ENCODE measurements around the gene BRAT1.
"Not testable (repeated sequence)": the region's sequence is repeated elsewhere in the genome, so short reads cannot be mapped to it uniquely, and the experiment has no call there.

Gene BRAT1

DNA sequence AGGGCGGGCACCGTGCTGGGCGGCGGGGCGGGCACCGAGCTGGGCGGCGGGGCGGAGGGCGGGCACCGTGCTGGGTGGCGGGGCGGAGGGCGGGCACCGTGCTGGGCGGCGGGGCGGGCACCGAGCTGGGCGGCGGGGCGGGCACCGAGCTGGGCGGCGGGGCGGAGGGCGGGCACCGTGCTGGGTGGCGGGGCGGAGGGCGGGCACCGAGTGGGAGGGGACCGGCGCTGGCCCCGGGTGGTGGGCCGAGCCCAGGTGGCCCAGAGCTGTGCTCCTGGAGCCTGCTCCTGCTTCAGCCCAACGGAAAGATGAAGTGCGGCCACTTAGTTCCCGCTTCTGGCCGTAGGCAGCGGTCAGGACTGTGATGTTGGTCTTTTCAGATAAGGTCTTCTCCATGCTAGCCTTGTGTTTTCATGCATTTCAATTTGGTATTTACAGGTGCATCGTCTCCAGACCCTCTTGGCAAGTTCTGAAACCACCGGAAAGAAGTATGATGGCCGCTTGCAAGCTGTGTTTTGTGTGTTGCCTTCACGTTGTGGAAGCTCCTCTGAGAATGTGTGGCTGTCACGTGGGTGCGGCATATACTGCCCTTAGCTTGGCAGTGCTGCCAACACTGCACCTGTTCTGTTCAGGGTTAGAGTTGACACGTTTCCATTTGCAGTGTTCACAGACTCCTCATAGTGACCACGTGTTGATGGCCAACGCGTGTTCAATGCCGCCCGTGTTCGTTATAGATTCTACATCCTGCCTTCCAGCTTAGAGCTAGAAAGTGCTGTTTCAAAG lies 28.7 kb upstream of the BRAT1 start:
- no peak for DNase-seq

DNA sequence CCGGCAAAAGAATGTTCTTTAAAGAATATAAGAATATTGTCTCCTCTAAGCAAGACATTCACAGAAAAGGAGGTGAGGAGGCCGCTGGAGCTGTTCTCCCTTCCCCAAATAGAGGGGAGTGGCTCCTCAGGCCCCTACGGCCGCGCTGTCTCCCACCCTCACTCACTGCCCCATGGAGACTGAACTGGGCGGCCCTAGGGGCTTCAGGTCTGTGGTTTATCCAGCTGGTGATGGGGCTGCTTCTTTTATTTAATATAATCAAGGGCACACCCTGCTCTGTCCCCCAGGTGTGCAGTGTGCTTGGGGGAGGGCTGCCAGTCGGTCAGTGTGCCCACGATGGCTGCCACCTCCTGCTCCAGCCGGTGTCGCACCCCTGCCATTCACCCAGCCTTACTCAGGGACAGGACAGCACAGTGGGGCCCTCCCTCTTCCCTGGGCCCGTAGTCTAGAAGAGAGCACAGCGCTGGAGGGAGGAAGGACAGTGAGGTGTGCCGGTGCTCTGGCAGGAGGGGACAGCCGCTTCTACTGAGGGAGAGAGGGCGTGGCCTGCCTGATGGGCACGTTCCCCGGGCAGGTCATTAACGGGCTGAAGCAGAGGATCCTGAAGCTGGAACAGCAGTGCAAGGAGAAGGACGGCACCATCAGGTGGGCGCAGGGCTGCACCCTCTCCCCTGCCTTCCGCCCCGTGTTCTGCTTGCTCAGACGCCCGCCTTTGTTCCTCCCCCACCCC lies 26.8 kb upstream of the BRAT1 start:
- no peak for DNase-seq

DNA sequence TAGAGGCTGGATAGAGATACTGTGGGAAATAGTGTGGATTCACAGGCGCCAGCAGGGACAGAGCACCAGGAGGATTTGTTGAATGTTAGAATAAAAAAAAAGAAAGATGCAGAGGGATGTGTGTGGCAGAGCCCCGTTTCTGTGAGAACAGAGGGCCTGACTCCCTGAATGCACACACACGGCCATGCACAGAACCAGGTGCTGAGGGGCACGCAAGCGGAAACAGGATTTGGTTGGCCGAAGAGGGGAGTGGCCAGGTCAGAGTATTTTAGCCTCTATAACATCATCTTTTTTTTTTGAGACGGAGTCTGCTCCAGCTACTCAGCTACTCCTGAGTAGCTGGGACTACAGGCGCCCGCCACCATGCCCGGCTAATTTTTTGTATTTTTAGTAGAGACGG lies 25.3 kb upstream of the BRAT1 start:
- DNase-seq: no peak

DNA sequence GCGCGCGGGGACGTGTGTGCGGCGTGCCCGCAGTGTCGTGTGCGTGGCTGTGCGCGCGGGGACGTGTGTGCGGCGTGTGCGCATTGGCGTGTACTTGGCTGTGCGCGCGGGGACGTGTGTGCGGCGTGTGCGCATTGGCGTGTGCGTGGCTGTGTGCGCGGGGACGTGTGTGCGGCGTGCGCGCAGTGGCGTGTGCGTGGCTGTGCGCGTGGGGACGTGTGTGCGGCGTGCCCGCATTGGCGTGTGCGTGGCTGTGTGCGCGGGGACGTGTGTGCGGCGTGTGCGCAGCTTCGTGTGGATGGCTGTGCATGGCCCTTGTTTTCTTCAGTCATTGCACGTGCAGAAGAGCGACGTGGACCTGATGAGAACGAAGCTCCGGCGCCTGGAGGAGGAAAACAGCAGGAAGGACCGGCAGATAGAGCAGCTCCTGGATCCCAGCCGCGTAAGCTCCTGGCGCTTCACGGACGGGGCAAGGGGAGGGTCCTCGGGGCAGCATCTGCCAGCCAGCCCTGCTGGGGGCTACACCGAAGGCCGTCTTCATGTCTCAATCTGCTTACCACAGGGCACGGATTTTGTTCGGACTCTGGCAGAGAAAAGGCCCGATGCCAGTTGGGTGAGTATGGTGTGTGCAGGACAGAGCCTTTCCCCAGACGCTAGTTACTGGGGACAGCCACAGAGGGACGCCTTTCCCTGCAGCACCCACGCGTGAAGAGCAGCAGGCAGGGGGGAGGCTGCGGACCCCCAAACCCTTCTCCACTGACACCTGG lies 22.8 kb upstream of the BRAT1 start:
- DNase-seq: no peak

DNA sequence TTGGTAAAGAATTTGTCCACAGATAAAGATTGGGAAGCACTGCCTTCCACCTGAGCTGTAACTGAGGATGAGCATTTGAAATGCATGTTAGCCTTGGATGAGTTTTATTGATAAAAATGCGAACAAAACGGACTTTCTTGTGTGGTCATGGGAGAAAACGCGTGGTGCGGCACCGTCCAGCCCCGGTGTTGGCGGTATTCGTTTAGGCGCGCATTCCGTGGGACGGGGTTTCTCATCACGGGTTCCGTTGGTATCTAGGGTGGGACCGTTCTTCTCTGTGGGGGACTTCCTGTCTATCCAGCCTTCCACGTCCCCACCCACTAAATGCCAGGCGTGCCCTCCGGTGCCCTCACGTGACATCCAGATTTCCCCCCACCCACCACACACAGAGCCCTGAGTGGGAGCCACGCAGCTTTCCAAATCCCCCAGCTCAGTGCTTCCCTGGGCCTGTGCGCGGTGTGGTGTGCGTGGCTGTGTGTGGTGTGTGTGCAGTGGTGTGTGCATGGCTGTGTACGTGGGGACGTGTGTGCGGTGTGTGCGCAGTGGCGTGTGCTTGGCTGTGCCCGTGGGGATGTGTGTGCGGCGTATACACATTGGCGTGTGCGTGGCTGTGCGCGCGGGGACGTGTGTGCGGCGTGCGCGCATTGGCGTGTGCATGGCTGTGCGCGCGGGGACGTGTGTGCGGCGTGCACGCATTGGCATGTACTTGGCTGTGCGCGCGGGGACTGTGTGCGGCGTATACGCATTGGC lies 21.6 kb upstream of the BRAT1 start:
- DNase-seq: no peak

DNA sequence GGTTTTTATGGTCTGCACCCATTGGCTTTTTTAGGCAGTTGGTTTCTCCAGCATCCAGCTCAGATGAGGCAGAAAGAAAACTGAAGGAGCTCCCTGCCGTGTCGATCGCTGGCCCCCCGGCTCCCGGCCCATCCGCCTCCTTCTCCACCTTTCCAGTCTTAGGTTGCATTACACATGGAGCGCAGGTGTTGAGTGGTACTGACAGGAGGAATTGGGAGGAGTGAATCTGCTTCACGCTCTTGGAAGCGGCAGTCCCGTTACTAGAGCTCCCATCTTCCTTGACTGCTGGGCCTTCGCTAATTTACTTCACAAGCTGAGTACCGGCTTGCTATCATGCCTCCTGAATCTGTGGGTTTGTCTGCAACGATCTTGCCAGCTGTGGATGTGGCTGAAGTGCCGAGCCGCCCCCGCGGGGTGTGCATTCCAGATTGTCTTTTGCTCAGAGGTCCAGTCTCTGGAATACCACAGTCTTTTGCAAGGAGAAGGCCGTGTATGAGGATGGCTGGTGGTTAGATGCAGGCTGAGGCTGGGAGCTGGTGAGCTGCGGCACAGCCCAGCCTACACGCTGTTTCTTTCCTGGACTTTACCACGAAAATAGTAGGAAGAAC lies 20.5 kb upstream of the BRAT1 start:
- no peak for DNase-seq

DNA sequence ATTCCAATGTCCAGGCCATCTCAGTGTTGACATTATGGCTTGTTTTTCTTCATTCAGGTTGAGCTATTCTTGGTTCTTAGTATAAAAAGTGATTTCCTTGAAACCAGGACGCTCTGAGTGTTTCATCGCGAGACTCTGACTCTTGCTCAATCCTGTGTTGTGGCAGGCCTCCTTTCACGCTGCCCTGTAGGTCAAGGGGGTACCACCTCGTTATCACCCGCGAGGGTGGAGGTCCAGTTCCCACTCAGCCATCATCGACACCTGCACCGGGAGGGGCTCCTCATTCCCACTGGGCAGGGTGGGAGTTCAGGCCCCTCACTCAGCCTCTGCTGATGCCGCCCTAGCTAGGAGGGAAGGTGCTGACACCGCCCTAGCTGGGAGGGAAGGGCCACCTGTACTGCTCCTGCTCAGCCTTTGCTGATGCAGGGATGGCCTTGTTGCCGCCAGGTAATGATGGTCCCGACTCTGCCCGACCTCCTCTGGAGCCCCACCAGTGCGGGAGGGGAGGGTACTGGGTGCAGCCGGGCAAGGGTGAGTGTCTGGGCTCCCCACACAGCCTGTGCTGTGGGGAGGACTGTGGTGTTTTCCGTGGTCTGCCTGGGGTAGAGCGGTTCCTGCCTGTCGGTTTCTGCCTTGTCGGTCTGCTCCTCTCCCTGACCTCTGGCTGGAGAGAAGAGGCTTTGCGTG lies 19.9 kb upstream of the BRAT1 start:
- DNase-seq: no peak

DNA sequence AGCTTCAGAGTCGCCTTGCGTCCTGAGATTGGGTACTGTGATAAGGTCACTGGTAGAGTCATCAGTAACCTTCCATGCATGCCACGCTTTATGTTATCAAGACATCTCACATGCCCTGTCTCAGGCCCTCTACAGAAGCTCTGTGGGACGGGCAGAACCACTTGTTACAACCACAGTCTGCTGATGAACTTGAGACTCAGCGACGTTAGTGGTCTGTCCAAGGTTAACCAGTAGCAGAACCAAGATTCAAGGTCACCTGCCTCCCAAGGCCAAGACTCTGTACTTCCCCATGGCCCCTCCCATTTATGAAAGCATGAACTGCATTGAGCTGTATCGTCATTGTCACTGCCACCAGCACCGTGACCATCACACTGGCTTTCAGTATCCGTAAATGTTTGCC lies 18.4 kb upstream of the BRAT1 start:
- no peak for DNase-seq

DNA sequence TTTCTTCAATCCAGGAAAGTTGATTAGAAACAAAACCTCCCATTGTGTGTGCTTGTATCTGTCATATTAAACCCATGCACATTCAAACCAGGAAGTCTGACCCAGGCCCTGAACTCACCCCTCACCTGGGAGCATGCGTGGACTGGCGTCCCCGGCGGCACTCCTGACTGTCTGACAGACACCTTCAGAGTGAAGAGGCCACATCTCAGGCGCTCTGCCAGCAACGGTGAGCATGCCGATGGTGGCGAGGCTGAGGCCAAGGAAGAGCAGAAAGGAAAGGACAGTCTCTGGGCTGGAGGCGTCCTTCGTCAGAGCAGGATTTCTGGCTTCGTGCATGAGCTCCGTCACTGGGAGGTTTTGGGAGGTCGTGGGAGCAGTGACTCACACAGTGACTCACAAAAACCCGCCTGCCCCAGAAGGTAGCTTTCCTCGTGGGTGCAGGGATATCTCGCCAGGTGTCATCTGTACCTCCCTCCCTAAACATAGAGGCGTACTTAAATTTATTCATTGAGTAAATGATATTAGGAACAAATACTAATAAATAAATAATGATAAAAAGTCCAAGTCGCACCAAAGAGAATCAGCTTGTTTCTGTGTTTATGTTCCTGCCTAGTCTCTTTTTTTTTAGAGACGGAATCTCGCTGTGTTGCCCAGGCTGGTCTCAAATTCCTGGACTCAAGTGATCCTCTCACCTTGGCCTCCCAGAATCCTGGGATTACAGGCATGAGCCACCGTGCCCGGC lies 16.9 kb upstream of the BRAT1 start:
- DNase-seq: peak; percentile 13

DNA sequence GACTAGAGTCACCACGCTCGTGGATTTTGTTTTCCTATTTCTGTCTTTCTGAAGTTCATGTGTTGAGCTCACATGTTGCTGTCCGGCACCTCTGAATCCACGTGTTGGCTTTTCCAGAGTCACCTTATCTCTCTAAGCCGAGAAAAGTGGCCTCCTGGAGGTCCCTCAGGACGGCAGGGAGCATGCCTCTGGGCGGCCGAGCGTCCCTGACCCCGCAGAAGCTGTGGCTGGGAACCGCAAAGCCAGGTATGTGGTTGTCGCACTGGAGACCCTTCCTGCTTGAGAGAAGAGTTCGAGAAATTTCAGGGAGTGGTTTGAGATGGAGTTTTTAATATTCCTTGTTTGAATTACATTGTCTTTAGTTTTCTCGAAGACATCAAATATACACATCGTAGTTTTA lies 16.1 kb upstream of the BRAT1 start:
- DNase-seq: no peak

DNA sequence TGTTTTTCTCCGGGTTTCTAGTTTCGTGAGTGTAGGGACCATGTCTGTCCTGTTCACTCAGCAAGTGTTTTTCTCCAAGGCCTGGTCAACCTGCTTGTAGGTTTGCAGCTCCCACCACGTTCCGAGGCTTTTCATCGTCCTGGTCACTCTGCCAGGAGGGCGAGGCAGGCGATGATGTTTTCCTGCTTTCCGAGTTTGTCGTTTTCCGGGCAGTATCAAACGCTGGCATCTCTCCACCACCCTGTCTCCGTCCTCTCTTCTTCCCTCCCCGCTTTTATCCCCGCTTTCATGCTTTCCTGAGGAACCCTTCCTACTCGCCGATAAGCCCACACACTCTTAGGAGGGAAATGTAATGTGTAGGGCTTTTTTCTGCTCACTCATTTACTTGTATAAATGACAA lies 14.7 kb upstream of the BRAT1 start:
- no peak for DNase-seq

DNA sequence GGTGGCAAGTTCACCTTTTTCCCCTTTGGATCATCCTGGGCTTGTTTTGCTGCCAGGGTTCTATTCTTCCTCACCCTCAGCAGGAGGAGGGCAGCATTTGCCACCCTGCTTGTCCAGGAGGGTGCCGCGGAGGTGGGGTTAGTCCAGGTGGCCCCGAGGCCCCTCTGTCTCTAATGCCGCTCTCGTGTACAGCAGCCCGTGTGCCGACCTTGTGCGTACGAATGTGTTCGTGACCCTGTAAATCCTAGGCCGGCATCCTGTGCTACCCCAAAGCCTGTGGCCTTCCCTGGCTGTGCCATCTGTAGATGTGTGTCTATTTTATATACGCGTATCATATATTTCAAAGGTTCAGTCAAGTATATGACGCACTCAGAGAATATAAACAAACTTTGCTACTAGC lies 14.1 kb upstream of the BRAT1 start:
- no peak for DNase-seq

DNA sequence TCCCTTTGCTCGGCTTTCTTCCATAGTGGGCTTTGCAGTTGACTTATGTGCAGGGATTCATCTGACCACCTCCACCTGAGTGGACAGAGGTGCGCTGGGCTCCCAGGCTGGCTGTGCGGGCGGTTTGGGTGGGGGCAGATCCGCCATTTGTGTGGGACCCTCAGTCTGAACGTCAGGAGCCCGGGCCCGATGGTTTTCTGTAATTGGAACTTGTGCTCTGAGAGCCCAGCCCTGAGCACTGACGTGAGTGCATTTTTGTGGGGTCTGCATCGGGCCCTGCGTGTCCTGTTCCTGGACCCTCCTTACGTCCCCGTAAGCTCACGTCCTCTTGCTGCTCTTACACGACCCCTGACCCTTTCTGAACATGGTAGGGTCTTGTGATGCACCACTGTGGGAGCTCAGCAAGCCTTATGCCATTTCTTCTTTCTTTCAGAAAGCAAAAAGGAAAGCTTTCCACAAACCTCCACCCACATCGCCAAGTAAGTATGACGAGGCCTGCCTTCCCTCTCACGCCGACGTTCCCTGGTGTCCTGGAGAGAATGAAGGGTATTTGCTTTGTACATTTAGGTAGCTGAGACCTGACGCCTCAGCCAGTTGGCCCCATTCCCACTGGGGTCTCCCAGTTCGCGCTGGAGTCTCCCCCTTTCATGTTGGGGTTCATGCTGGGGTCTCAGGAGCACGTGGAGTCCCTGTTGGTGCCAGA lies 13.3 kb upstream of the BRAT1 start:
- no peak for DNase-seq

DNA sequence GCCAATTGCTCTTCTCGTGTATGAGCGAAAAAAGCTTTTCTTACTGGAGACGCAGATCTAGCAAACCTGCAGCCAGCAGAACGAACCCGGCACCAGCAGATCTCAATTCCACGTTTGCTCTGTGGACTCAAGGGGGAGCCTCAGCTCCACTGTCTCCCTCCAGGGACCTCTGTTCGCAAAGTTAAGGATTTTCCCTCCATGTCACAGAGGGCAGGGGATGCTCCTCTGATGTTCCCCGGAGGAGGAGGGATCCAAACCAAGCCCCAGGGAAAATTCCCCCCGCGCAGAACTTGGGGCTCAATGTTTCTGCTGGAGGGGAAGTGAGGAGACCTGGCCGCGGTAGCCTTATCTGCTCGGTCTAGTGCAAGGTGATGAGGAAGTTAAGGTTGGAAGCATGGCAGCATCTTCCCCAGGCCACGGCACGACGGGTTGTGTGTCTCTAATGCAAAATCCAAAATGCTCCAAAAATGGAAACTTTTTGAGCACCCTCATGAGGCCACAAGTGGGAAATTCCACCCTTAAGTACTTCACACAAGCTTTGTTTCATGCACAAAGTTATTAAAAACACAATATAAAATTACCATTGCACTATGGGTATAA lies 12.5 kb upstream of the BRAT1 start:
- no peak for DNase-seq

DNA sequence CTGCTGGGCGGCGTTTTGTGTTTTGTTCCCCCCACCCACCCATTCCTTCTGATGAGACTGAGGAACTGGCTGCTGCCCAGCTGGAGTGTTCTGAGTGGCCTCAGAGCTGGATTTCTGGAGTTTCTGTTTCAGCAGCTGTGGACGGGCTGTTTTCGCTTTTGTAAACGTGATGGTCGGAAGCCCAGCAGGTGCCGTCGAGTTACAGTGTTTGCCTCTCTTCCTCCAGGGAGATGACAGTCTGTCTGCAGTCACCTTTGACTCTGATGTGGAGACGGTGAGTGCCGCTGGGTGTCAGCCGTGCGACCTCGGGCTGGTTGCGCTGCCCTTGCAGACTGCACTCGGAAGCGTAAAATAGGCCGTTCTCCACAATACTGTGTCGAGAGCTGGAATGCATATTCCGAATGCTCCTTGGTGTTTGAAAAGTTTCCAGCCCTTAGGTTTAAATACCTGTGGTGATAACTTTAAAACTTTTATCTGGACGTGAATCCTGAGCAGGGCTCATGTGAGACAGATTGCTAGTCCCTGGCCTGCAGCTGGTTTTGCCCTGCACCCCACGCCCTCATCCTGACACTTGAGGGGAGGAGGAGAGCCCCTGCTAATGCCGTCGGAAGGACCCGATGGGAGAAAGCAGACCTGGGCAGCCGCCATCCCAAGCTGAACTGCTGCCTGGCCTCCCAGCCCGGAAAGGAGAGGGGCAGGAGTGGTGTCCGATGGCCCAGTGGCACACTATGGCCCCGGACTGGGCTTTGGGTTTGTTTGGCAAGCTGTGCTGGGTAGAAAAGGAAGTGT lies 11.8 kb upstream of the BRAT1 start:
- peak; percentile 38 for DNase-seq

DNA sequence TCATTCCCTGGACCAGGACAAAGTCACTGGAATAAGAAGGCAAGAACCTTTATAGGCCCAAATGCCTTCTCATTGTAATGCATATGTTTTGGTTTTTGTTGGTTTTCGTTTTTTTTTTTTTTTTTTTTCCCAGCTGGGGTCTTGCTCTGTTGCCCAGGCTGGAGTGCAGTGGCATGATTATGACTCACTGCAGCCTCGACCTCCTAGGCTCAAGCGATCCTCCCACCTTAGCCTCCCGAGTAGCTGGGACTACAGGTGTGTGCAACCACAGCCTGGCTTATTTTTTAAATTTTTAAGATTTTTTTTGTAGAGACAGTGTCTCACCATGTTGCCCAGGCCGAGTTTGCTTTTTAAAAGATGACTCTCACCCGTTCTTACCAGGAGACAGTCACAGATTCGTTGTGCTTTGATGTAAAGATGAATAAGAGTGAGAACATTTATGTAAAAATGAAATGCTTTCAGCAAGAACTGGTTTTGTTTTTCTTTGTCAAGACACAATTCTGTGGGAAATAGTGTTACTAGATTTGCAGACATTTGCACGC lies 11.1 kb upstream of the BRAT1 start:
- DNase-seq: no peak

DNA sequence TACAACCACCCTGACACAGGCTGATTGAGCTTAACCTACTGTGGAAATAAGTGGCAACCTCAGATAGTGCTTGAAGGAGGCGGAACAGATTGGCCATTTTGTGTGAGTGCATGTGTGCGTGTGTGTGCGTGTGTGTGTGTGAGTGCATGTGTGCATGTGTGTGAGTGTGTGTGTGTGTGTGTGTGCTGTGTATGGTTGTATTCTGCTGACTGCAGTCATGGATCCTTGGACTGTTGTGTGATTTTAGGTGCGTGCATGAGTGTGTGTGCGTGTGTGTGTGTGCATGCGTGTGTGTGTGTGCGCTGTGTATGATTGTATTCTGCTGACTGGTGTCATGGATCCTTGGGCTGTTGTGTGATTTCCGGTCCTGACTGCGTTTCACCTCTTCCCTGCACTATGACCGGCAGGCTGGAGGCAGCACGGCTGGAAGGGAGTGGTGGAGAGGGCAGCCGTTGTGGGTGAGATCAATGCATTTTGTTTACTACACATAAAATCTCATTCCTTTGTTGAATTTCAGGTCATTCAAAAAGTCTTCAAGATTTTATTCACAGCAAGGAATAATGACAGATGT lies 9.7 kb upstream of the BRAT1 start:
- no peak for DNase-seq

DNA sequence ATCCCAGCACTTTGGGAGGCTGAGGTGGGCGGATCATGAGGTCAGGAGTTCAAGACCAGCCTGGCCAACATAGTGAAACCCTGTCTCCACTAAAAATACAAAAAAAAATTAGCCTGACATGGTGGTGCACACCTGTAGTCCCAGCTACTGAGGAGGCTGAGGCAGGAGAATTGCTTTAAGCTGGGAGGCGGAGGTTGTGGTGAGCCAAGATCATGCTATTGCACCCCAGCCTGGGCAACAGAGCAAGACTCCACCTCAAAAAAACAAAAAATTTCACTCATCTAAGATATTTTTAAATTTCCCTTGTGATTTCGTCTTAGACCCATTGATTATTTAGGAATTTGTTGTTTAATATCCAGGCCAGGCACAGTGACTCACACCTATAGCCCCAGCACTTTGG lies 8.6 kb upstream of the BRAT1 start:
- not testable (repeated sequence) for DNase-seq

All from activated naive CD4-positive, alpha-beta T cell treated with Interleukin-2 at 50 U/mL for 16 hours (primary cell).